Heart left ventricle (tissue), 16 donors: ENCODE measurements around the gene DNAJB9. TPM values are rescaled to one million over a fixed set of nuclear protein-coding genes. Genes with fewer than 3 reads are reported as not detected.
"Not testable (repeated sequence)": the region's sequence is repeated elsewhere in the genome, so short reads cannot be mapped to it uniquely, and the experiment has no call there.

Experiments used
- ATAC-seq, 4 donors: fragments of 200-7000 bp; cut with Tn5 transposase; one replicate each; pipeline ENCODE4 v1.9.1; 2020 to 2022; ENCODE audit warnings: moderate library complexity in 4 of 4, mild to moderate bottlenecking in 3 of 4, moderate number of reproducible peaks in 1 of 4
- DNase-seq, 5 donors: peaks; one replicate each; pipeline ENCODE4 v3.0.0-alpha.2; 2020
- H3K27ac ChIP-seq, 12 donors: fragments of 200-600 bp; sonication (generic) in 4 of 12; one replicate each; pipeline versions ENCODE4 v1.5.0 to v1.8.0; 2016 to 2022; ENCODE audit warnings: mild to moderate bottlenecking in 2 of 12
- H3K27me3 ChIP-seq, 9 donors: fragments of 200-600 bp; sonication (generic) in 2 of 9; one replicate each; pipeline versions ENCODE4 v1.5.1 to v1.8.0; 2016 to 2022; ENCODE audit warnings: mild to moderate bottlenecking in 3 of 9
- H3K36me3 ChIP-seq, 9 donors: fragments of 200-600 bp; sonication (generic) in 2 of 9; one replicate each; pipeline versions ENCODE4 v1.5.0 to v1.8.0; 2018 to 2022; ENCODE audit warnings: mild to moderate bottlenecking in 2 of 9
- H3K4me1 ChIP-seq, 12 donors: fragments of 200-600 bp; sonication (generic) in 4 of 12; one replicate each; pipeline versions ENCODE4 v1.5.0 to v1.8.0; 2016 to 2022; ENCODE audit warnings: mild to moderate bottlenecking in 3 of 12
- H3K4me3 ChIP-seq, 12 donors: fragments of 200-600 bp; sonication (generic) in 4 of 12; one replicate each; pipeline versions ENCODE4 v1.5.0 to v1.8.0; 2017 to 2022; ENCODE audit warnings: mild to moderate bottlenecking in 9 of 12, moderate library complexity in 4 of 12
- H3K9me3 ChIP-seq, 12 donors: fragments of 200-600 bp; sonication (generic) in 4 of 12; one replicate each; pipeline versions ENCODE4 v1.5.0 to v1.8.0; 2016 to 2022; ENCODE audit warnings: mild to moderate bottlenecking in 1 of 12
- POLR2A ChIP-seq, 2 donors: fragments of 450-650 bp; IDR thresholded peaks; one replicate each; pipeline ENCODE4 v1.6.1; 2017; ENCODE audit warnings: antibody characterized with exemption in 2 of 2, mild to moderate bottlenecking in 2 of 2, moderate library complexity in 2 of 2
- WGBS, 4 donors: extraction: QIAGEN DNeasy Blood & Tissue Kit in 2 of 4; methylation state at CpG; one replicate each; pipeline versions ENCODE4 v1.1.5 to v1.1.7; 2013 to 2018; 5-methylcytosine and 5-hydroxymethylcytosine counted together
- intact Hi-C, 10 donors: fragments of 100-400 bp; cut with DNase I; formaldehyde crosslinking; loops; one replicate each; pipeline versions ENCODE4 v1.11.1 to v1.14.2; 2022
- polyA plus RNA-seq, 2 donors: library from polyadenylated mRNA; stranded (reverse); fragments of 200-250 nt; gene quantifications; one replicate each; pipeline ENCODE4 v1.2.3, GENCODE V29; 2013
- total RNA-seq, 9 donors: library from RNA; depleted of rRNA in 2 of 9; stranded (reverse); fragments of >200 nt in 2 of 9; fragmentation: NEBNext Ultra II Directional in 3 of 9; extraction: Animal tissue kit (Norgen Biotek cat#: 25700) in 3 of 9; gene quantifications; one replicate each; pipeline versions ENCODE4 v1.1.0 to v1.2.4, GENCODE V29; 2016 to 2023
- TF ChIP-seq, protein P1 (sequence below), 12 donors: fragments of 200-600 bp; sonication (generic) in 4 of 12; IDR thresholded peaks; one replicate each; pipeline versions ENCODE4 v1.5.0 to v1.8.0; 2018 to 2022; ENCODE audit warnings: antibody characterized with exemption in 12 of 12, mild to moderate bottlenecking in 5 of 12
- donor health status: ischemic (EF 13 %, LVEDD 7.1; RV severe dilation, severe dysfunction).
- donor health status: healthy with polysubstance abuse.
- donor health status: DM: no; HTN: yes; CAD: no.
- donor health status: DM: no; HTN: no; CAD: no.
- donor health status: ischemic (EF 25% LVEDD 6.9; RV normal size, moderate dysfunction).
- donor health status: ischemic (EF 25% LVEDD 5.7; RV mildly dilated, moderate dysfunction).
- donor health status: healthy.
- donor health status: DM: yes; HTN: yes; CAD: no.
- donor health status: ischemic (EF 35%, LVEDD 5.7; RV mildly dilated, moderate dysfunction).
- donor health status: nonischemic (EF 11% LVEDD 7.7; RV severe dilation, severe dysfunction).
- donor health status: DM: yes; HTN: yes; CAD: no.
- donor health status: PGD.
- donor health status: ischemic (EF 29% LVEDD 5.4; RV normal size, mild dysfunction).
- donor health status: nonischemic (EF 23%, LVEDD 6.1; RV moderate dilation, normal function).

The DNAJB9 gene
- total and polyA plus RNA-seq, 11 donors, result 15.1 to 105 (median 51.5) TPM

DNA sequence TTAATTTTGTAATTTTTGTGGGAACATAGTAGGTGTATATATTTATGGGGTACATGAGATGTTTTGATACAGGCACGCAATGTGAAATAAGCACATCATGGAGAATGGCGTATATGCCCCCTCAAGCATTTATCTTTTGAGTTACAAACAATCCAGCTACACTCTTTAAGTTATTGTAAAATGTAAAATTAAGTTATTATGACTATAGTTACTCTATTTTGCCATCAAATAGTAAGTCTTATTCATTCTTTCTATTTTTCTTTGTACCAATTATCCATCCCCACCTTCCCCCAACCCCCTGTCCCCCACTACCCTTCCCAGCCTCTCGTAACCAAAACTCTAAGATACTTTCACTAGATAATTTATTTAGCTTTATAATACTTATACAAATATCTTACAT is 36.0 kb upstream of the DNAJB9 start:
- Histone ChIP-seq H3K4me1 (no peaks in the 10 kb centered on the region), H3K27me3 (no peaks in the 10 kb centered on the region), H3K4me3 (no peak overlapping the region), H3K27ac (no peak overlapping the region), H3K36me3 (no peaks in the 10 kb centered on the region), H3K9me3 (no peaks in the 10 kb centered on the region)
- DNase-seq, result no peak
- no peak for TF ChIP-seq POLR2A (IDR thresholded peaks at IDR 0.05)
- TF ChIP-seq, protein P1, sequence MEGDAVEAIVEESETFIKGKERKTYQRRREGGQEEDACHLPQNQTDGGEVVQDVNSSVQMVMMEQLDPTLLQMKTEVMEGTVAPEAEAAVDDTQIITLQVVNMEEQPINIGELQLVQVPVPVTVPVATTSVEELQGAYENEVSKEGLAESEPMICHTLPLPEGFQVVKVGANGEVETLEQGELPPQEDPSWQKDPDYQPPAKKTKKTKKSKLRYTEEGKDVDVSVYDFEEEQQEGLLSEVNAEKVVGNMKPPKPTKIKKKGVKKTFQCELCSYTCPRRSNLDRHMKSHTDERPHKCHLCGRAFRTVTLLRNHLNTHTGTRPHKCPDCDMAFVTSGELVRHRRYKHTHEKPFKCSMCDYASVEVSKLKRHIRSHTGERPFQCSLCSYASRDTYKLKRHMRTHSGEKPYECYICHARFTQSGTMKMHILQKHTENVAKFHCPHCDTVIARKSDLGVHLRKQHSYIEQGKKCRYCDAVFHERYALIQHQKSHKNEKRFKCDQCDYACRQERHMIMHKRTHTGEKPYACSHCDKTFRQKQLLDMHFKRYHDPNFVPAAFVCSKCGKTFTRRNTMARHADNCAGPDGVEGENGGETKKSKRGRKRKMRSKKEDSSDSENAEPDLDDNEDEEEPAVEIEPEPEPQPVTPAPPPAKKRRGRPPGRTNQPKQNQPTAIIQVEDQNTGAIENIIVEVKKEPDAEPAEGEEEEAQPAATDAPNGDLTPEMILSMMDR (IDR thresholded peaks at IDR 0.05), result no peak
- no peak for ATAC-seq
- intact Hi-C loops, result no loop called here
- 98% methylated on average over 3 of the region's 3 CpGs for WGBS, 4 donors

DNA sequence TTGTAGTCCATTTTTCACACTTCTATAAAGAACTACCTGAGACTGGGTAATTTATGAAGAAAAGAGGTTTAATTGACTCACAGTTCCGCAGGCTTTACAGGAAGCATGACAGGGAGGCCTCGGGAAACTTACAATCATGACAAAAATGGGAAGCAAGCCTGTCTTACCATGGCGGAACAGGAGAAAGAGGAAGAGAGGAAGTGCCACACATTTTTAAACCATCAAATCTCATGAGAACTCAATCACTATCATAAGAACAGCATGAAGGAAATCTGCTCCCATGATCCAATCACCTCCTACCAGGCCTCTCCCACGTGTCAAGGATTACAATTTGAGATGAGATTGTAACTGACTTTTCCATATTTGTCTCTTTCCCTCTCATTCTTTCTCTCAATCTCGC is 34.4 kb upstream of the DNAJB9 start:
- Histone ChIP-seq H3K27ac (no peak overlapping the region), H3K27me3 (no peaks in the 10 kb centered on the region), H3K4me1 (no peaks in the 10 kb centered on the region), H3K9me3 (no peaks in the 10 kb centered on the region), H3K36me3 (no peaks in the 10 kb centered on the region), H3K4me3 (no peak overlapping the region)
- no peak for ATAC-seq
- intact Hi-C loops, result no loop called here
- no peak for DNase-seq
- WGBS, 4 donors, result 44 to 67% (median 60%) methylated on average over 5 of the region's 5 CpGs
- no peak for TF ChIP-seq POLR2A (IDR thresholded peaks at IDR 0.05)
- TF ChIP-seq, protein P1 (IDR thresholded peaks at IDR 0.05), result no peak

DNA sequence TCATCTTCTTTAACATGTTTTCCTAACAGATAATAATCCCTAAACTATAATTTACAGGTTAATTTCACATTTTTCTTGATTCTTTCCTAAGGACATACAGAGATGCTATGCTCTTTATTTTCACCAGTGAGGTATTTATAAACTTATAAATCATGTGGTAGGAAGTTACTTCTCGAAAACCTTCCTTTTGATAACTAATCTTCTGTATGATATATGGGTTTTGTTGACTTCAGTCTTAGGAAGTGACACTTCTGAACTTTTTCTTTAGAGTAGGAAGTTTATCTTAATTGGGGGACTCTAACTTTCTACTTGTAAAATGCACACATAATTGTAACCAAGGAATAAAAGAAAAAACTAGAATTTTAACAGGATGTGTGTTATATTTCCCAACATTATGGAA is 33.9 kb upstream of the DNAJB9 start:
- Histone ChIP-seq H3K4me3 (no peak overlapping the region), H3K27ac (no peak overlapping the region), H3K27me3 (no peaks in the 10 kb centered on the region), H3K36me3 (no peaks in the 10 kb centered on the region), H3K4me1 (no peaks in the 10 kb centered on the region), H3K9me3 (no peaks in the 10 kb centered on the region)
- DNase-seq (no peak), ATAC-seq (no peak)
- intact Hi-C loops, result no loop called here
- 56 to 66% (median 63%) methylated on average over 1 of the region's 1 CpG for WGBS, 4 donors
- TF ChIP-seq POLR2A (IDR thresholded peaks at IDR 0.05), result no peak
- TF ChIP-seq, protein P1 (IDR thresholded peaks at IDR 0.05), result no peak

DNA sequence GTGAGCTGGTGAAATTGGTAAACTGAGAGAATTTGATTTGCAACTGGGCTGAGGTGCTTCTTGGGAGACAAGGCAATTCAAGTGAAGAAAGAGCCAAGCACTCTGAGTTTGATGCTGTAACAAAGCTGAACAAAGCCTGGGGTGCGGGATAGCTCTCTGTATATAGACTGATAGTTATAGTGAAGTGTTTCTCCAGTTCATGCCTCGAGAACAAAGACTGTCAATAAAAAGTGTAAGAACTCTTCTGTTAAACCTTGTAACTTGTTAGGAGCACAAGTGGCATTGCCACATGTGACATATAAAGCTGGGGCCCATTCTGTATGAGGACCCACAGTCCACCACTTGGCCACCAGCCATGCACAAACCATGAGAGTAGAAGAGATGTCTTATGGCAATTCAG is 32.4 kb upstream of the DNAJB9 start:
- no peak overlapping the region for H3K4me3 ChIP-seq
- DNase-seq, result no peak
- H3K4me1 ChIP-seq, result no peaks in the 10 kb centered on the region
- no peak for ATAC-seq
- WGBS, 4 donors, result 81 to 92% (median 85%) methylated on average over 2 of the region's 2 CpGs
- intact Hi-C loops, result no loop called here
- no peaks in the 10 kb centered on the region for H3K9me3 ChIP-seq
- H3K36me3 ChIP-seq, result no peaks in the 10 kb centered on the region
- H3K27ac ChIP-seq, result no peak overlapping the region
- TF ChIP-seq, protein P1 (IDR thresholded peaks at IDR 0.05), result no peak
- no peak for TF ChIP-seq POLR2A (IDR thresholded peaks at IDR 0.05)
- no peaks in the 10 kb centered on the region for H3K27me3 ChIP-seq

DNA sequence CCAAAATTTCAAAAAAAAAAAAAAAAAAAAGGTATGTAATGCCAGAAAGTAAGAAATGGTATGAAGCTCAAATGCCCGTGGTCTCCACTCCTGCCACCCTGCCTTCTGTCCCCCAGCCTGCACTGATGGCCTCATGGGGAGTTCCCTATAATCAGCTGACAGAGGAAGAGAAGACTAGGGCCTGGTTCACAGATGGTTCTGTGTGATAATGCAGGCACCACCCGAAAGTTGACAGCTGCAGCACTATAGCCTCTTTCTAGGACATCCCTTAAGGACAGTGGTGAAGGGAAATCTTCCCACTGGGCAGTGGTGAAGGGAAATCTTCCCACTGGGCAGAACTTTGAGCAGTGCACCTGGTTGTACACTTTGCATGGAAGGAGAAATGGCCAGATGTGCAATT is 31.4 kb upstream of the DNAJB9 start:
- intact Hi-C loops, H3K4me3 ChIP-seq, ATAC-seq, H3K36me3 ChIP-seq, H3K27me3 ChIP-seq, H3K9me3 ChIP-seq, H3K4me1 ChIP-seq, H3K27ac ChIP-seq, DNase-seq: not testable (repeated sequence)
- 56 to 72% (median 66%) methylated on average over 2 of the region's 2 CpGs for WGBS, 4 donors

DNA sequence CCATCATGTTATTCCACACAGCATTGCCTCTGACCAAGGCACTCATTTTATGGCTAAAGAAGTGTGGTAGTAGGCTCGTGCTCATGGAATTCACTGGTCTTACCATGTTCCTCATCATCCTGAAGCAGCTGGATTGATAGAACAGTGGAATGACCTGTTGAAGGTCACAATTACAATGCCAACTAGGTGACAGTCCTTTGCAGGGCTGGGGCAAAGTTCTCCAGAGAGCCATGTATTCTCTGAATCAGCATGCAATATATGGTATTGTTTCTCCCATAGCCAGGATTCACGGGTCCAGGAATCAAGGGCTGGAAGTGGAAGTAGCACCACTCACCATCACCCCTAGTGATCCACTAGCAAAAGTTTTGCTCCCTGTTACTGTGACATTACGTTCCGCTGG is 31.0 kb upstream of the DNAJB9 start:
- H3K36me3 ChIP-seq, DNase-seq, intact Hi-C loops, H3K4me1 ChIP-seq, H3K9me3 ChIP-seq, H3K27me3 ChIP-seq, H3K27ac ChIP-seq, ATAC-seq, H3K4me3 ChIP-seq: not testable (repeated sequence)
- WGBS, 4 donors, result 85 to 93% (median 90%) methylated on average over 4 of the region's 4 CpGs
